GM12875 (cell line): ENCODE results near the gene FGD5.

ENCODE experiments used
- H3K4me3 ChIP-seq: one replicate; pipeline ENCODE4 v1.5.1; 2011; ENCODE audit warnings: low read depth, low read length, control low read depth
- TF ChIP-seq, protein P1 (sequence below): IDR thresholded peaks from 2 replicates; pipeline ENCODE4 v1.5.1; 2011; ENCODE audit warnings: low read depth, mild to moderate bottlenecking, control low read depth, inconsistent platforms, low read length, moderate library complexity, borderline replicate concordance; ENCODE audit not compliant: insufficient read depth

The FGD5 gene

DNA sequence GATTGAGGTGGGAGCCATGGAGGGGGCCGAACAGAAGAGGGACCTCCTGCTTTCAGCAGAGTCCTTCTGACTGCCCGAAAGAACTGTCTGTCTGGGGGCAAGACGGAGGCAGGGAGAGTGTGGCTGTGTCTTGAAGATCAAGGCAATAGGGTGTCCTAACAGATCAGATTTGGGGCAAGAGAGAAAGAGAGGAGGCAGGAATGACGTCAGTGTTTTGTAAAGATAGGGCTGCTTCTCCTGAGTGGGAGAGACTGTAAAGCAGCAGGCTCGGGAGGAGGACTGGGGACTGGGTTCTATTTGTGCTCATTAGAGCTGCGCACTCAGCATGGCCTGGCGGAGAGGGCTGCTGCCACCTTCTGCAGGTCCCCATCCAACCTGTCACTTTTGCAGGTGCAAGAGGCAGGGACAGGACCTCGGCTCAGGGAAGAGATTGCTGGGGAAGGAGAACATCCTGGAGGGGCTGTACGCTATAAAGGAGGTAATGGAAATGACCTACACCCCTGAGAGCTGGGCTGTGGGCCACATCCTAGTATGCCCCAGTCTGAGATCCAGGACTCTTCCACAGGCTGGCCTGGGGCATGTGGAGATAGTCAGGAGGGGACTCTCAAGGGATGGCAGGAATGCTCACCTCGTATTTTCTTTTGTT, 29.0 kb upstream of the FGD5 start:
- H3K4me3 ChIP-seq, result no peak overlapping the region
- TF ChIP-seq, protein P1, sequence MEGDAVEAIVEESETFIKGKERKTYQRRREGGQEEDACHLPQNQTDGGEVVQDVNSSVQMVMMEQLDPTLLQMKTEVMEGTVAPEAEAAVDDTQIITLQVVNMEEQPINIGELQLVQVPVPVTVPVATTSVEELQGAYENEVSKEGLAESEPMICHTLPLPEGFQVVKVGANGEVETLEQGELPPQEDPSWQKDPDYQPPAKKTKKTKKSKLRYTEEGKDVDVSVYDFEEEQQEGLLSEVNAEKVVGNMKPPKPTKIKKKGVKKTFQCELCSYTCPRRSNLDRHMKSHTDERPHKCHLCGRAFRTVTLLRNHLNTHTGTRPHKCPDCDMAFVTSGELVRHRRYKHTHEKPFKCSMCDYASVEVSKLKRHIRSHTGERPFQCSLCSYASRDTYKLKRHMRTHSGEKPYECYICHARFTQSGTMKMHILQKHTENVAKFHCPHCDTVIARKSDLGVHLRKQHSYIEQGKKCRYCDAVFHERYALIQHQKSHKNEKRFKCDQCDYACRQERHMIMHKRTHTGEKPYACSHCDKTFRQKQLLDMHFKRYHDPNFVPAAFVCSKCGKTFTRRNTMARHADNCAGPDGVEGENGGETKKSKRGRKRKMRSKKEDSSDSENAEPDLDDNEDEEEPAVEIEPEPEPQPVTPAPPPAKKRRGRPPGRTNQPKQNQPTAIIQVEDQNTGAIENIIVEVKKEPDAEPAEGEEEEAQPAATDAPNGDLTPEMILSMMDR, result no peak

DNA sequence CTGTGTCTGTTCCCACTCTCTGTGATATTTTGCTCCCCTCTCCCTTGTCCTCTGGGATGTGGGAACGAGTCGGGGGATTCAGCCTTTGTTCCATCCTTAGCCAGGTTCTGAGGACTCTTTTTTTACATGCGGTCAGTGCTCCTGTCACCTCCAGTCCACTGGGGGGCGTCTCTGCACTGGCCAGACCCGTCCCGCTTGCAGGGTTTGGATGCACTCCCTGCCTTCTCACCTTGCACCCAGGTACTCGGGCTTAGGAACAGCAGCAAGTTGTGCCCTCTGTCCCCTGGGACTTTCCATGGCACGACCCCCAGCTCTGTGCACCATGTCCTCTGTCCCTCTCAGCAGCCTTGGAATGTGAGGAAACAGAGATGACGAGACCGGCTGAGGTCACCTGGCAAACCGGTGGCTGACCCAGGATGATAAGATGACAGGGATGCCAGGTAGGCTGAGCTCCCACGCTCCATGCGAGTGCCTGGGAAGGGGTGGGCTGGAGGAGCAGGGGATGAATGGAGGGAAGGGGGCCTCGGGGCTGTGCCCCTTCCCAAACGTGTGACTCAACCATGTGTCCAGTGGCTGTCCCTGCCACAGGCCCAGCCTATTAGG, 27.3 kb upstream of the FGD5 start:
- no peak overlapping the region for H3K4me3 ChIP-seq
- TF ChIP-seq, protein P1, result peak; percentile 74

DNA sequence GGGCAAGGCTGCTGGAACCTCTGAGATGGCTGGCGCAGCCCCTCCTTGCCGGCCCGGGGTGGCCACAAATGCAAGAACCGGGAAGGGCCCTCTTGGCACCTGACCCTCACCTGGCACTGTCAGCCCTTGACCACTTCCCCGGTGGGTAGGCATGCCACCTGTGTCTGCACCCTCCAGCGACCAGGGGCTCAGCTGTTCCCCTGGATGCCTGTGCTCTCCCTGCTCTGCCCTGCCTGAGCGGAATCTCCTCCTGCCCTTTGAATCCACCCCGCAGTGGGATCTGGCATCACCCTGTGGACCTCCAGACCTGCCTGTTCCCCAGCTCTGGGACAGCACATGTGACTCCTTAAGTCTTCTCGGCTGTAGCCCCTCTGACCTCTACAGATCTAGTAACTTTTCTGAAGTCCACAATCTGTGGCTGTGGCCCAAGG, 26.1 kb upstream of the FGD5 start:
- TF ChIP-seq, protein P1, result no peak

DNA sequence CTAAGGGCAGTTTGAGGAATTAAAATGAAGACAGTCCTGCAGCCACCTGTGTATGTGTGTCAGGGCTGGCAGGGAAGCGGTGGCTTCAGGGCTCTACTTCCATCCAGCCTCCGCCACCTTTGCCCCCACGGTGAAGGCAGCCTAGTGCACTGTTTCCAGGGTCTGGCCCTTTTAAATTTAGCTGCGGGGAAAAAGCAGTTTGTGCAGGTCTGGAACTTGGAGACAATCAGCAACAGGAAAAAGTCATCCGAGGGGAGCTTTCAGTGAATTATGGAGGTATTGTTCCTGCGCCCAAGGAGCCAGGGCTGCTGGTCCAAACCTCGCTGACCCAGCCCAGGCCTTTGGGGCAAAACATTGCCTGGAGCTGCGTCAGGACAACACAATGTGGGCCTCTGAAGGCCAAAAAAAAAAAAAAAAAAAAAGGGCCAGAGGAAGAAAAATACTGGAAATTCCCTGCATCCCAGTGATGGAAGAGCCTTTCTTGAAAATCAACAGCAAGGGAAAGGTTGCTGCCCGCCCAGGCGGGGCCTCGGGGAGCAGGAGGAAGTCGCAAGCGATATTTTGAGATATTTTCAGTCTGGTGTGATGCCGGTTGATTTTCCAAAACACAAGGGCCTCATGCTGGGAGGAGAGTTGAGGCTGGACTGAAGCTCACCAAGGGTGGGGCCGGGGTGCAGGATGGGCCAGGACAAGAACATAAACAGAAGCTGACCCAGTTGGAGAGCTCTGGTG, 25.5 kb upstream of the FGD5 start:
- TF ChIP-seq, protein P1, result no peak
- H3K4me3 ChIP-seq, result no peak overlapping the region

More for the DNA sequence above, 26.1 kb upstream of the FGD5 start:
- H3K4me3 ChIP-seq, result no peak overlapping the region

DNA sequence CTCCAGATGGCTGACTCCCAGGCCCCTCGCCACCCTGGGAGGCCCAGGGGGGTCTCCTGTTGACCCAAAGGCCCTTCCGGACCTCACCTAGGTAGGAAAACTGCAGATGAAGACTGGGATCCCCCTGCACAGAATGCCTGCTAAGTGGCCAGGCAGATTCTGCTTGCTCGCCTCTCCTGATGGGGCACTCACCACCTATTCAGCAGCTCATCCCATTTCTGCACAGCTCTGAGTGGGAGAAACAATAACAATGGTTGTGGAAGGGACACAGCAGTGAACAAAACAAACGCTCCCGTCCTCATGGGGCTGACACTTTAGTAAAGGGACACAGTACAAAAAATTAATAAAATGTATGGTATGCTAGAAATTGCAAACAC, 24.9 kb upstream of the FGD5 start:
- TF ChIP-seq, protein P1, result no peak
- no peak overlapping the region for H3K4me3 ChIP-seq

DNA sequence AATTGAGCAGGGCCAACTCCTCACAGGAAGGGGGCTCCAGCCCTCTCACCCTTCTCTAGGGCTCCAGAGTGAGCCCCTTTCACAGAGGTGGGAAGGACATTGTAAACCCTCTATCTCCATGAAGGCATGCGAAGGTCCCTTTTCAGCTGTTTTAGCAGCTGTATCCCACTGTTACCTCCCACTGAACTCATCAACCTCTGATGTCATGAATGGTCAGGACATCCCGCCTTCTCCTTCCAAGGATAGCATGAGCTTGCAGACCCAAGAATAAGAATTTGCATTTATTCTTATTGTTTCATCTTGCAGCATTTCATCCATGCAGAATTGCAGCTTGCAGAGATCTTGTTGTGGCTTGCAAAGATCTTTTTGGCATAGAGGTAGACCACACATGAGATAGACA, 24.3 kb upstream of the FGD5 start:
- H3K4me3 ChIP-seq, result no peak overlapping the region
- TF ChIP-seq, protein P1, result no peak
